CD4-positive, alpha-beta T cell treated with Interleukin-6 at 100 ng/mL for 8 hours (primary cell): ENCODE measurements around the gene CLIP2.
"Not testable (repeated sequence)": the region's sequence is repeated elsewhere in the genome, so short reads cannot be mapped to it uniquely, and the experiment has no call there.

ENCODE experiments used
- DNase-seq: peaks from one replicate; pipeline ENCODE4 v3.0.0-alpha.2; 2020; ENCODE audit warnings: mixed read lengths, low spot score

CLIP2 gene

DNA sequence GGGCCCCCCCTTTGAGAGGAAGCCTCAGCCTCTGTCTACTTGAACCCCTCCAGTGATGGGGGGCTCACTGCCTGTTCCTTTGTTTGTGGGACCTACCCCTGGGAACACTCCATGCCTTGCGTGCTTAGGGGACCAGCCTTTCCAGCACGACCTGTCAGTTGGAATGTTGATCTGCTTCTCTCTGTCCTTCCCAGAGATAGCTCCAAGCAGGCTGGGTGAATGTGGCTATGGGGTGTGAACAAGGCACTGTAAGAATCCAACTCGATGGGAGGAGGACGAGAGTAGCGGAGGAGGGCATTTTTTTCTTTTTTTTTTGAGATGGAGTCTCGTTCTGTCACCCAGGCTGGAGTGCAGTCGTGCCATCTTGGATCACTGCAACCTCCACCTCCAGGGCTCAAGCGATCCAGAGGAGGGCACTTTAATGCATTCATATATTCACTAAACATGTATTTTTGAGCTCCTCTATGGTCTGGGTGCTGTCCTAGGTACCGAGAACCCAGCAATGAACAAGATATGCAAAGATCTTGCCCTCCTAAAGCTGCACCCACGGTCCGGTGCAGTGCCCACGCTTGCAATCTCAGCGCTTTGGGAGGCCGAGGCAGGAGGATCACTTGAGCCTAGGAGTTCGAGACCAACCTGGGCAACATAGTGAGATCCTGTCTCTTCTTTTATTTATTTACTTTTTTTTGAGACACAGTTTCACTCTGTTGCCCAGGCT lies 8.5 kb downstream of the CLIP2 start:
- no peak for DNase-seq

DNA sequence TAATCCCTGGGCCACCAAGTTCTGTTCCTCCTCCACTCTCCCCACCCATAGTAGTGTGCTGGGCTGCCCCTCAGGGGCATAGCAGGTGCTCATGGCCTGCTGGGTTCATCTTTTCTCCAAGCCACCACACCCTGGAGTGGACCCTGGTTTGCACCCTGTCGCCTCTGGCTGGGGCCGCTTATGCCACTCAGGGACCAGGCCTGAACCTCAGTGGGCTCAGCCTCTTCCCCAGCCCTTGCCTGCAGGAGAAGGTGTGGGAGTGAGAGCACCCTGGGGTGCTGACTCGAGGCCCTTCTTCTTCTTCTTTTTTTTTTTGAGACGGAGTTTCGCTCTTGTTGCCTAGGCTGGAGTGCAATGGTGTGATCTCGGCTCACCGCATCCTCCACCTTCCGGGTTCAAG lies 10.2 kb downstream of the CLIP2 start:
- DNase-seq, result no peak

DNA sequence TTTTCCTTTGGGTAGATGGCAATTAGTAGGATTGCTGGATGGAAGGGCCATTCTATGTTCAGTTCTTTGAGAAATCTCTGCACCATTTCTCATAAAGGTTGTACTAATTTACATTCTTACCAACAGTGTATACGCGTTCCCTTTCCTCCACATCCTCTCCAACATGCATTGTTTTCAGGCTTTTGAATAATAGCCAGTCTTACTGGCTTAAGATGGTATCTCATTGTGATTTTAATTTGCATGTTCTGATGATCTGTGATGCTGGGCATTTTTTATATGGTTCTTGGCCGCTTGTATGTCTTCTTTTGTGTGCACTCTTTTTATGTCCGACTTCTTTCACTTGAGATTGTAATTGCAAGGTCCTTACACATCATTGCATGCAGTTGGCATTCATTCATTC lies 11.7 kb downstream of the CLIP2 start:
- DNase-seq, result no peak

DNA sequence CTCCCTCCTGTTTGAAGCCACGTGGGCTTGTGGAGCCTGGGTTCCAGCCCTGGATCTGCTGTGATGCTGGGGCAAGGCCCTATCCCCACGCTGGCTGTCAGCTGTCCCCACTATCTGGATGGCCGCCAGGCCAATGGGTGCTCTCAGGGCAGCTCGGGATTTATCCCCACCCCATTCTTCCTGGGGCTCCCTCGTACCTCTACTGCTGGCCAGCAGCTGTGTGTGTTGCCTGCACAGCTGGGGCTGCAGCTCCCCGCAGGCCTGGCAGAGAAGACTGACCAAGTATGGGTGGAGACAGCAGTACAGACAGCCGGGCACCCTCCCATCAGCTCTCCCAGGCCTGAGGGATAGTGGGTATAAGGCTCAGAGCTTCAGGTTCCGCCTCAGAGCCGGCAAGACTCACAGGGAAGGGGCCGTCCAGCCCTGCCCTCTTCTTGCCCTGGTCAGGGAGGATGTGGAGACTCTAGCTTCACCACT lies 13.6 kb downstream of the CLIP2 start:
- no peak for DNase-seq

DNA sequence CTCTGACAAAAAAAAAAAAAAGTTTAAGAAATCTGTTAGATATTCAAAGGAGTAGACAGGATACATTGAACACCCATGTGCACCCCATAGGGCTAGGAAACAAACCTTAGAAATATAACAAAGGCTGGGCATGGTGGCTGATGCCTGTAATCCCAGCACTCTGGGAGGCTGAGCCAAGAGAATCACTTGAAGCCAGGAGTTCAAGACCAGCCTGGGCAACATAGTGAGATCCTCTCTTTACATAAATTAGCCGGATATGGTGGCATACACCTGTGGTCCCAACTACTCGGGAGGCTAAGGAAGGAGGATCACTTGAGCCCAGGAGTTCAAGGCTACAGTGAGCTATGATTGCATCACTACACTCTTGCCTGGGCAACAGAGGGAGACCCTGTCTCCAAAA lies 15.3 kb downstream of the CLIP2 start:
- no peak for DNase-seq

- DNase-seq, result no peak
These were observed 17.0 kb downstream of the CLIP2 start for GRCh38 chr7:74306004-74306729.

GRCh38 chr7:74306730-74307469 lies 17.7 kb downstream of the CLIP2 start:
- no peak for DNase-seq

GRCh38 chr7:74307738-74308505 lies 18.7 kb downstream of the CLIP2 start:
- no peak for DNase-seq

DNA sequence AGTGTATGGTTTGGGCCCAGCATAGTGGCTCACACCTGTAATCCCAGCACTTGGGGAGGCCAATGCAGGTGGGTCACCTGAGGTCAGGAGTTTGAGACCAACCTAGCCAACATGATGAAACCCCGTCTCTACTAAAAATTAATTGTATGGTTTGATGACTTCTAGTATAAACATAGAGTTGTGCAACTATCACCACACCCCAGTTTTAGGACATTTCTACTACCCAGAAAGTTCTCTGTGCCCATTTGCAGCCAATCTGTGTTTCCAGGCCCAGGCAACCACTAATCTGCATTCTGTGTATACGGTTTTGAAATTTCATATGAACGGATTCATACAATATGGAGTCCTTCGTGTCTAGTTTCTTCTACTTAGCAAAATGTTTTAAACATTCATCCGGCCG lies 20.0 kb downstream of the CLIP2 start:
- DNase-seq, result no peak

DNA sequence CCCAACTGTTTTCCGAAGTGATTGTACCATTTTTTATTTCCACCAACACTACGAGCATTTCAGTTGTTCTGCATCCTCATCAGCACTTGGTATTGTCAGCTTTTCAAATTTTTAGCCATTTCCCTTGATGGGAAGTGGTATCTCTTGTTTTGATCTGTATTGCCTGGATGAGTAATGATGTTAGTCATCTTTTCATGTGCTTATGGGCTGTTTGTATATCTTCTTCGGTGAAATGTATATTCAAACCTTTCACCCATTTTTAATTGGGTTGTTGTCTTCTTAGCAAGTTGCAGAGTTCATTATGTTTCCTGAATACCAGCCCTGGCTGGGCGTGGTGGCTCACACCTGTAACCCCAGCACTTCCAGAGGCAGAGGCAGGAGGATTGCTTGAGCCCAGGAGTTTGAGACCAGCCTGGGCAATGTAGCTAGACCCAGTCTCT lies 22.1 kb downstream of the CLIP2 start:
- DNase-seq, result no peak

GRCh38 chr7:74312418-74313028 lies 23.3 kb downstream of the CLIP2 start:
- no peak for DNase-seq

DNA sequence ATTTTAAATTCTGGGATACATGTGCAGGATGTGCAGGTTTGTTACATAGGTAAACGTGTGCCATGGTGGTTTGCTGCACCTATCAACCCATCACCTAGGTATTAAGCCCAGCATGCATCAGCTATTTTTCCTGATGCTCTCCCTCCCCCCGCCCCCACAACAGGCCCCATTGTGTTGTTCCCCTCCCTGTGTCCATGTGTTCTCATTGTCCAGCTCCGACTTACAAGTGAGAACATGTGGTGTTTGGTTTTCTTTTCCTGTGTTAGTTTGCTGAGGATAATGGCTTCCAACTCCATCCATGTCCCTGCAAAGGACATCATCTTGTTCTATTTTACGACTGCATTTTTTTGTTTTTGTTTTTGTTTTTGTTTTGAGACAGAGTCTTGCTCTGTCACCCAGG lies 26.7 kb downstream of the CLIP2 start:
- DNase-seq, result not testable (repeated sequence)

DNA sequence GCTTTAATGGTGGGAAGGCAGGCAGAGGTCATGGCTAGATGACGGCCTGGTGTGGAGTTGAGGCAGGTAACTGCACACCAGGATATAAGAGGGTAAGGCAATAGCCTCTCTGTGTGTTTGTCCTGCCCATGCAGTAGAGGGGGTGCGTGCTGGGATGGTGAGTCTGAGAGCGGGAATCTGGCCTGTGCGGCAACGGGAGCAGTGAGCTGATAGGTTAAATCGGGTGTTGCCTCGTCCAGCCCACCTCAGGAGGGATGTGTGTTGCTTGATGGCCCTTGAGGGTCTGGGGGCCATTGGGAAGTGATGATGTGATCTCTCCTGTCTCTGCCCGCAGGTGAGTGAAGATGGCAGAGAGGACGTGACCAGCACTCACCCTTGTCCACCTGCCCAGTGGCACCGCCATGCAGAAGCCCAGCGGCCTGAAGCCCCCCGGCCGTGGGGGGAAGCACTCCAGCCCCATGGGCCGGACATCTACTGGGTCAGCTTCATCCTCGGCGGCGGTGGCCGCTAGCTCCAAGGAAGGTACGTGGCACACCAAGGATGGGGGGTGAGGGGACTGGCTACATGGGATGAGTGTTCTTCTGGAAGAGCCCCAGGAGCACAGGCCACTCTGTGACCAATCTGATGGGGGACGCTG lies 28.1 kb downstream of the CLIP2 start:
- DNase-seq, result no peak

DNA sequence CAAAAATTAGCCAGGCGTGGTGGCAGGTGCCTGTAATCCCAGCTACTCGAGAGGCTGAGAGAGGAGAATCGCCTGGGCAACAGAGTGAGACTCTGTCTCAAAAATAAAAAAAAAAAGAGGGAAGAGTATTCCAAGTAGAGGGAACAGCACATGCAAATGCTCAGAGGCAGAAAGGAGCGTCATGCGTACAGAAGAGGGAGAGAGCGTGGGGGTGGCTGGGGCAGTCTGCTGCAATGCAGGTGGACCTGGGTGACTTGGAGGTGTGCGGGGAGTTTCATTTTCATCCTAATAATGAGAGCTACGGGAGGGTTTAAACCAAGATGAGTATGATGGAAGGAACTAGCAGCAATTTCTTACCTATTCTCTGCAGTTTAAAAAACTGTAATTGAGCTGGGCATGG lies 28.8 kb downstream of the CLIP2 start:
- DNase-seq, result no peak

GRCh38 chr7:74320645-74321221 lies 31.5 kb downstream of the CLIP2 start:
- DNase-seq, result no peak

GRCh38 chr7:74322892-74323291 lies 33.7 kb downstream of the CLIP2 start:
- not testable (repeated sequence) for DNase-seq

GRCh38 chr7:74324531-74325209 lies 35.5 kb downstream of the CLIP2 start:
- DNase-seq, result no peak

DNA sequence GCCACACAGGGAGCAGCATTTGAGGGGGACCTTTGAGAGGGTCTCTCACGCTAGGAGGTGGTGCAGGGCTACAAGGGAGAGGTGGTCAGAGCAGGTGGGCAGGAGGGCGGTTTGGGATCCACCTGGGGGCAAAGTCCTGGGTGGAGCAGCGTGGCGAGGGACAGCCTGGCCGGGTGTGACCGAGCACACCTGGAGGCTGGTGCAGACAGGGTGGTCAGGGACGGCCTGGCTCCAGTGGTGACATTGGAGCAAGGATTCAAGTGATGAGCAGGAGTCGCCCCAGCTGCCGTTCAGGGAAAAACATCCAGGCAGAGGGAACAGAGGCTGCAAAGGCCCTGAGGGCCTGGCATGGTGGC lies 36.0 kb downstream of the CLIP2 start:
- DNase-seq, result no peak

DNA sequence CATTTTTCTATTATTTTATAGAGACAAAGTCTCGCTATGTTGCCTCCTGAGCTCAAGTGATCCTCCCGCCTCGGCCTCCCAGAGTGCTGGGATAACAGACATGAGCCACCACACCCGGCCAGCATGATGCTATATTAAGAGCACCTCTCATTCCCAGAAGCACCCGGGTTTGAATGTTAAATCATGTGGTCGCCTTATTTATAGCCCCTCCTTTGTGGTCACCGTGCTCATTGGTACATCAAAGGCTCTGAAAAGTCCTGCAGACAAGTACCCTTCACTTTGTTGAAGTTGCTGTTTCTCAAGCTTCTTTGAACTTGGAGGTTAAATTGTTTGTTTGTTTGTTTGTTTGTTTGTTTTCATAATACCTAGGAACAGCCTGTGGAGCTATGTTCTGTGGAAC lies 40.0 kb downstream of the CLIP2 start:
- DNase-seq, result no peak
